OCI-LY3 (cell line): ENCODE data around the gene NAV1.

Experiments used
- EZH2phosphoT487 ChIP-seq: fragments of 200-600 bp; shearing (Covaris generic); IDR thresholded peaks from 2 replicates; pipeline ENCODE4 v1.6.1; 2018; ENCODE audit warnings: antibody characterized with exemption, mixed run types, low read depth
- TF ChIP-seq, protein P1 (sequence below): fragments of 200-600, 300-600 bp; sonication (generic); IDR thresholded peaks from 2 replicates; pipeline ENCODE4 v1.5.1; 2014; ENCODE audit warnings: antibody characterized with exemption, low read length, low read depth

DNA sequence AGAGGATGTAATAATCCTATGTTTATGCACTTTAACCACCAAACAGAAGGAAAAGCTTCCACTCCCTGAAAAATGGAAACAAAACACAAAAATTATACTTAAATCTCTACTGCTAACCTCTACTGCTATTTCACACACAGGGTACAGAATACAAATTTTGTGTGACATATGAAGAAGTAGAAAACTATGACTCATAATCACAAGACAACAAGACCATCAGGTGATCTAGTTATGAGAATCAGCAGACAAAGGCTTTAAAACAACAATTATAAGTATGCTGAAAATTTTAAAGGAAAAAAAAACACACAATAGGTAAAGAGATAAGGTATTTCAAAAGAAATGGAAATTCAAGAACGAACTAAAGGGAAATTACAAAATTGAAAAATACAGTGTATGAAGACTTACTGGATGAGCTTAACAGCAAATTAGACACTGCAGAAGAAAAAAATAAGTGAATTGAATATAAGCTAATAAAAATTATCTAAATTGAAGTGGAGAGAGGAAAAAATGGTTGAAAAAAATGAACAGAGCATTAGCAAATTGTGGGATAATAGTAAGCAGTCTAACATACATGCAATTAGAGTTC, 13.6 kb upstream of the NAV1 start:
- TF ChIP-seq, protein P1, sequence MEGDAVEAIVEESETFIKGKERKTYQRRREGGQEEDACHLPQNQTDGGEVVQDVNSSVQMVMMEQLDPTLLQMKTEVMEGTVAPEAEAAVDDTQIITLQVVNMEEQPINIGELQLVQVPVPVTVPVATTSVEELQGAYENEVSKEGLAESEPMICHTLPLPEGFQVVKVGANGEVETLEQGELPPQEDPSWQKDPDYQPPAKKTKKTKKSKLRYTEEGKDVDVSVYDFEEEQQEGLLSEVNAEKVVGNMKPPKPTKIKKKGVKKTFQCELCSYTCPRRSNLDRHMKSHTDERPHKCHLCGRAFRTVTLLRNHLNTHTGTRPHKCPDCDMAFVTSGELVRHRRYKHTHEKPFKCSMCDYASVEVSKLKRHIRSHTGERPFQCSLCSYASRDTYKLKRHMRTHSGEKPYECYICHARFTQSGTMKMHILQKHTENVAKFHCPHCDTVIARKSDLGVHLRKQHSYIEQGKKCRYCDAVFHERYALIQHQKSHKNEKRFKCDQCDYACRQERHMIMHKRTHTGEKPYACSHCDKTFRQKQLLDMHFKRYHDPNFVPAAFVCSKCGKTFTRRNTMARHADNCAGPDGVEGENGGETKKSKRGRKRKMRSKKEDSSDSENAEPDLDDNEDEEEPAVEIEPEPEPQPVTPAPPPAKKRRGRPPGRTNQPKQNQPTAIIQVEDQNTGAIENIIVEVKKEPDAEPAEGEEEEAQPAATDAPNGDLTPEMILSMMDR: no peak
- TF ChIP-seq EZH2phosphoT487: no peak
